ENCODE measurements around the gene RALGDS. TPM values are rescaled to one million over a fixed set of nuclear protein-coding genes. Genes with fewer than 3 reads are reported as not detected.

The RALGDS gene
- total RNA-seq, 5 donors from 2014 or later (not counting 1 experiment from before 2014, with no cell fraction given): 81.0 to 161 (median 137) TPM

GRCh38 chr9:133122605-133122934 is 1.5 kb upstream of the RALGDS start:
- Mint-ChIP-seq H3K9me3 (no peaks in the 10 kb centered on the region), H3K27me3 (no peaks in the 10 kb centered on the region), H3K36me3 (peaks cover 5% of the 10 kb centered on the region), H3K4me3 (peak overlapping the region in 1 of 3 donors; percentile 77), H3K4me1 (peaks cover 50 to 90% (median 73%) of the 10 kb centered on the region in 3 donors), H3K27ac (peak overlapping the region; percentile 93 to 95)
- DNase-seq (no peak), ATAC-seq (replicated peaks in 1 of 4) (no peak)
- Histone ChIP-seq H3K4me1 (ENCODE audit: control insufficient read depth in 1 of 2, extremely low read depth in 1 of 2, insufficient read depth in 2 of 2, low read length in 2 of 2) (peaks cover 2 to 91% of the 10 kb centered on the region in 2 experiments), H3K9me3 (no peaks in the 10 kb centered on the region), H3K27me3 (replicated peaks in 1 of 2; ENCODE audit: control insufficient read depth in 2 of 2, extremely low read depth in 1 of 2, insufficient read depth in 2 of 2, low read length in 1 of 2) (no peaks in the 10 kb centered on the region), H3K27ac (ENCODE audit: low read length) (peak overlapping the region; percentile 87), H3K4me3 (ENCODE audit: control insufficient read depth in 1 of 2, extremely low read depth in 1 of 2, low read length in 1 of 2) (no peak overlapping the region), H3K36me3 (ENCODE audit: control insufficient read depth in 2 of 2, extremely low read depth in 1 of 2, insufficient read depth in 1 of 2, low read length in 1 of 2) (peaks cover 0 to 14% of the 10 kb centered on the region in 2 donors)
- ChIA-PET POLR2A (interaction anchor here in 1 of 2 donors (0.6 to 2.0 kb wide), 3 partner anchors 11 to 80 kb away, joined by 3 to 7 read pairs (median 4); no protein-coding TSS in a partner anchor), CTCF (interaction anchor here in 1 of 2 donors (0.7 to 1.1 kb wide), 2 partner anchors 22 to 25 kb away, joined by 3 to 4 read pairs; no protein-coding TSS in a partner anchor)
- 97% methylated on average over 4 of the region's 4 CpGs for WGBS (ENCODE audit: insufficient coverage)

- Mint-ChIP-seq H3K4me1 (peaks cover 47 to 89% (median 73%) of the 10 kb centered on the region in 3 donors), H3K9me3 (no peaks in the 10 kb centered on the region), H3K4me3 (peak overlapping the region; percentile 72 to 77 (median 74)), H3K36me3 (peaks cover 4% of the 10 kb centered on the region), H3K27me3 (no peaks in the 10 kb centered on the region), H3K27ac (peak overlapping the region; percentile 93 to 95)
- Histone ChIP-seq H3K27ac (ENCODE audit: low read length) (peak overlapping the region; percentile 87), H3K4me1 (ENCODE audit: control insufficient read depth in 1 of 2, extremely low read depth in 1 of 2, insufficient read depth in 2 of 2, low read length in 2 of 2) (peaks cover 2 to 91% of the 10 kb centered on the region in 2 experiments), H3K27me3 (replicated peaks in 1 of 2; ENCODE audit: control insufficient read depth in 2 of 2, extremely low read depth in 1 of 2, insufficient read depth in 2 of 2, low read length in 1 of 2) (no peaks in the 10 kb centered on the region), H3K36me3 (ENCODE audit: control insufficient read depth in 2 of 2, extremely low read depth in 1 of 2, insufficient read depth in 1 of 2, low read length in 1 of 2) (peaks cover 0 to 10% of the 10 kb centered on the region in 2 donors), H3K4me3 (ENCODE audit: control insufficient read depth in 1 of 2, extremely low read depth in 1 of 2, low read length in 1 of 2) (peak overlapping the region in 1 of 2 donors; percentile 34), H3K9me3 (no peaks in the 10 kb centered on the region)
- CTCF ChIA-PET: interaction anchor here in 1 of 2 donors (1.1 kb wide), 1 partner anchor 25 kb away, joined by 4 read pairs; no protein-coding TSS in a partner anchor
- POLR2A ChIA-PET: interaction anchor here in 1 of 2 donors (0.6 to 2.0 kb wide), 3 partner anchors 11 to 81 kb away, joined by 3 to 7 read pairs (median 4); no protein-coding TSS in a partner anchor
- 80% methylated on average over 4 of the region's 8 CpGs for WGBS (ENCODE audit: insufficient coverage)
- DNase-seq (peak in 2 of 35 experiments; percentile 42 to 47), ATAC-seq (replicated peaks in 1 of 4) (peak; percentile 4 to 11 (median 10))
Observed at GRCh38 chr9:133121915-133122550, 993 bp upstream of the RALGDS start.

- H3K27ac Mint-ChIP-seq: peak overlapping the region in 1 of 2 donors; percentile 84
- Histone ChIP-seq H3K4me3 (ENCODE audit: control insufficient read depth in 1 of 2, extremely low read depth in 1 of 2, low read length in 1 of 2) (peak overlapping the region; percentile 52 to 70), H3K4me1 (ENCODE audit: control insufficient read depth in 1 of 2, extremely low read depth in 1 of 2, insufficient read depth in 2 of 2, low read length in 2 of 2) (peaks cover under 1 to 91% of the 10 kb centered on the region in 2 experiments), H3K27me3 (replicated peaks in 1 of 2; ENCODE audit: control insufficient read depth in 2 of 2, extremely low read depth in 1 of 2, insufficient read depth in 2 of 2, low read length in 1 of 2) (no peaks in the 10 kb centered on the region), H3K27ac (ENCODE audit: low read length) (peak overlapping the region; percentile 37), H3K9me3 (no peaks in the 10 kb centered on the region), H3K36me3 (ENCODE audit: control insufficient read depth in 2 of 2, extremely low read depth in 1 of 2, insufficient read depth in 1 of 2, low read length in 1 of 2) (peaks cover 0 to 7% of the 10 kb centered on the region in 2 donors)
- no peaks in the 10 kb centered on the region for H3K36me3 Mint-ChIP-seq
- H3K9me3 Mint-ChIP-seq: no peaks in the 10 kb centered on the region
- no peaks in the 10 kb centered on the region for H3K27me3 Mint-ChIP-seq
- 6% methylated on average over 53 of the region's 66 CpGs for WGBS (ENCODE audit: insufficient coverage)
- ChIA-PET POLR2A (interaction anchor here in 1 of 2 donors (2.0 kb wide), 1 partner anchor 13 kb away, joined by 4 read pairs; no protein-coding TSS in a partner anchor), CTCF (interaction anchor here (0.5 kb wide), 2 partner anchors 23 to 24 kb away, joined by 3 to 4 read pairs; no protein-coding TSS in a partner anchor)
- peaks cover 47 to 89% (median 64%) of the 10 kb centered on the region in 3 donors for H3K4me1 Mint-ChIP-seq
- DNase-seq (peak in 2 of 35 experiments; percentile 28), ATAC-seq (replicated peaks in 1 of 4) (peak in 2 of 4 experiments; percentile 28 to 38)
- peak overlapping the region; percentile 68 to 78 (median 75) for H3K4me3 Mint-ChIP-seq
Observed at GRCh38 chr9:133120501-133121197, 391 bp downstream of the RALGDS start.

- Mint-ChIP-seq H3K27ac (no peak overlapping the region), H3K27me3 (no peaks in the 10 kb centered on the region), H3K36me3 (no peaks in the 10 kb centered on the region), H3K4me3 (peak overlapping the region; percentile 44 to 78 (median 68)), H3K4me1 (peaks cover 46 to 87% (median 64%) of the 10 kb centered on the region in 3 donors), H3K9me3 (no peaks in the 10 kb centered on the region)
- peaks cover 0 to 7% of the 10 kb centered on the region in 2 donors for H3K36me3 ChIP-seq (ENCODE audit: control insufficient read depth in 2 of 2, extremely low read depth in 1 of 2, insufficient read depth in 1 of 2, low read length in 1 of 2)
- H3K27me3 ChIP-seq (replicated peaks in 1 of 2; ENCODE audit: control insufficient read depth in 2 of 2, extremely low read depth in 1 of 2, insufficient read depth in 2 of 2, low read length in 1 of 2): no peaks in the 10 kb centered on the region
- 89% methylated on average over 16 of the region's 21 CpGs for WGBS (ENCODE audit: insufficient coverage)
- H3K4me3 ChIP-seq (ENCODE audit: control insufficient read depth in 1 of 2, extremely low read depth in 1 of 2, low read length in 1 of 2): peak overlapping the region; percentile 52 to 70
- no peaks in the 10 kb centered on the region for H3K9me3 ChIP-seq
- peaks cover under 1 to 91% of the 10 kb centered on the region in 2 experiments for H3K4me1 ChIP-seq (ENCODE audit: control insufficient read depth in 1 of 2, extremely low read depth in 1 of 2, insufficient read depth in 2 of 2, low read length in 2 of 2)
- ATAC-seq (replicated peaks in 1 of 4) (no peak), DNase-seq (no peak)
- no peak overlapping the region for H3K27ac ChIP-seq (ENCODE audit: low read length)
- ChIA-PET CTCF (interaction anchor here in 1 of 2 donors (1.9 kb wide), 1 partner anchor 24 kb away, joined by 10 read pairs; no protein-coding TSS in a partner anchor), POLR2A (no interaction called here)
Observed at GRCh38 chr9:133119846-133120500, 1.1 kb downstream of the RALGDS start.

GRCh38 chr9:133119103-133119845 is 1.8 kb downstream of the RALGDS start:
- DNase-seq: no peak

More at GRCh38 chr9:133119103-133119845, 1.8 kb downstream of the RALGDS start:
- H3K27ac Mint-ChIP-seq: no peak overlapping the region
- 90% methylated on average over 15 of the region's 21 CpGs for WGBS (ENCODE audit: insufficient coverage)
- POLR2A ChIA-PET: no interaction called here
- CTCF ChIA-PET: interaction anchor here in 1 of 2 donors (1.9 kb wide), 1 partner anchor 25 kb away, joined by 10 read pairs; no protein-coding TSS in a partner anchor
- Histone ChIP-seq H3K36me3 (ENCODE audit: control insufficient read depth in 2 of 2, extremely low read depth in 1 of 2, insufficient read depth in 1 of 2, low read length in 1 of 2) (peaks cover 0 to 7% of the 10 kb centered on the region in 2 donors), H3K27me3 (replicated peaks in 1 of 2; ENCODE audit: control insufficient read depth in 2 of 2, extremely low read depth in 1 of 2, insufficient read depth in 2 of 2, low read length in 1 of 2) (no peaks in the 10 kb centered on the region), H3K4me1 (ENCODE audit: control insufficient read depth in 1 of 2, extremely low read depth in 1 of 2, insufficient read depth in 2 of 2, low read length in 2 of 2) (peaks cover 3 to 93% of the 10 kb centered on the region in 2 experiments), H3K9me3 (no peaks in the 10 kb centered on the region), H3K27ac (ENCODE audit: low read length) (no peak overlapping the region), H3K4me3 (ENCODE audit: control insufficient read depth in 1 of 2, extremely low read depth in 1 of 2, low read length in 1 of 2) (no peak overlapping the region)
- peaks cover 39 to 87% (median 62%) of the 10 kb centered on the region in 3 donors for H3K4me1 Mint-ChIP-seq
- H3K27me3 Mint-ChIP-seq: no peaks in the 10 kb centered on the region
- ATAC-seq (replicated peaks in 1 of 4): no peak
- peak overlapping the region; percentile 39 to 78 (median 68) for H3K4me3 Mint-ChIP-seq
- no peaks in the 10 kb centered on the region for H3K9me3 Mint-ChIP-seq
- no peaks in the 10 kb centered on the region for H3K36me3 Mint-ChIP-seq
